CD4-positive, alpha-beta T cell (primary cell): ENCODE measurements around the gene NFIL3. TPM values are rescaled to one million over a fixed set of nuclear protein-coding genes. Genes with fewer than 3 reads are reported as not detected.

Source experiments
- ATAC-seq: fragments of 200-7000 bp; cut with Tn5 transposase; one replicate; pipeline ENCODE4 v1.10.0; 2022; ENCODE audit warnings: mild to moderate bottlenecking; ENCODE audit not compliant: poor library complexity
- CTCF ChIA-PET: fragments of 350-600 bp; sonication (Branson Sonifier 250); formaldehyde crosslinking; loops from one replicate; lab custom pipeline; 2021; ENCODE audit warnings: antibody characterized with exemption, inconsistent platforms; lab: Charles Lee
- POLR2A ChIA-PET: fragments of 350-600 bp; sonication (Branson Sonifier 250); formaldehyde crosslinking; loops from one replicate; lab custom pipeline; 2021; ENCODE audit warnings: antibody characterized with exemption, inconsistent platforms; lab: Charles Lee
- DNase-seq, 14 experiments: peaks; one replicate each; pipeline ENCODE4 v3.0.0-alpha.2; 2013 to 2020; ENCODE audit warnings: mixed read lengths in 2 of 14
- H3K27ac ChIP-seq, 2 donors: one replicate each; pipeline versions ENCODE4 v1.5.1 to v1.7.0; 2013; ENCODE audit warnings: low read length in 2 of 2, low read depth in 1 of 2, mild to moderate bottlenecking in 1 of 2
- H3K27me3 ChIP-seq, 2 experiments: 1 replicate in 1 of 2; 2 replicates in 1 of 2; pipeline versions ENCODE4 v1.6.1 to v1.7.0; 2013; ENCODE audit warnings: low read length in 2 of 2, control low read depth in 1 of 2, mild to moderate bottlenecking in 1 of 2, moderate library complexity in 1 of 2; ENCODE audit not compliant: insufficient read depth in 2 of 2, control insufficient read depth in 1 of 2
- H3K36me3 ChIP-seq: one replicate; pipeline ENCODE4 v1.6.1; 2013; ENCODE audit warnings: low read length, control low read depth; ENCODE audit not compliant: insufficient read depth
- H3K4me1 ChIP-seq: one replicate; pipeline ENCODE4 v1.6.1; 2013; ENCODE audit warnings: low read length, control low read depth; ENCODE audit not compliant: insufficient read depth
- H3K4me3 ChIP-seq: one replicate; pipeline ENCODE4 v1.5.1; 2013; ENCODE audit warnings: mild to moderate bottlenecking, low read length, moderate library complexity
- H3K9me3 ChIP-seq, 2 experiments: 1 replicate in 1 of 2; 2 replicates in 1 of 2; pipeline versions ENCODE4 v1.6.1 to v1.7.0; 2013; ENCODE audit warnings: low read length in 2 of 2, mild to moderate bottlenecking in 2 of 2, control low read depth in 1 of 2, moderate library complexity in 1 of 2; ENCODE audit not compliant: control insufficient read depth in 1 of 2, insufficient read depth in 1 of 2
- H3K27ac Mint-ChIP-seq: one replicate; pipeline ENCODE4 v1.8.0; 2020; ENCODE audit warnings: mixed read lengths
- H3K27me3 Mint-ChIP-seq: one replicate; pipeline ENCODE4 v1.8.0; 2021; ENCODE audit warnings: mixed read lengths
- H3K36me3 Mint-ChIP-seq: one replicate; pipeline ENCODE4 v1.8.0; 2021; ENCODE audit warnings: low read depth, mixed read lengths
- H3K4me1 Mint-ChIP-seq: one replicate; pipeline ENCODE4 v1.8.0; 2021; ENCODE audit warnings: low read depth, mixed read lengths
- H3K4me3 Mint-ChIP-seq: one replicate; pipeline ENCODE4 v1.8.0; 2020; ENCODE audit warnings: mild to moderate bottlenecking, mixed read lengths
- H3K9me3 Mint-ChIP-seq: one replicate; pipeline ENCODE4 v1.8.0; 2020; ENCODE audit warnings: mixed read lengths
- CTCF ChIP-seq: fragments of 200-600 bp; IDR thresholded peaks from one replicate; pipeline ENCODE4 v1.8.0; 2022; ENCODE audit warnings: antibody characterized with exemption, mild to moderate bottlenecking
- intact Hi-C, 2 experiments: fragments of 100-400 bp; cut with DNase I in 1 of 2; cut with micrococcal nuclease in 1 of 2; formaldehyde crosslinking; loops; one replicate each; pipeline versions ENCODE4 v1.15.1 to v1.9.0; 2023 to 2025; cut with DNase I, micrococcal nuclease
- total RNA-seq, 174 experiments: library from RNA in 2 of 174; stranded (reverse) in 2 of 174; gene quantifications; one replicate each; pipeline ENCODE4 v1.2.3 and lab custom pipeline; 2021 to 2026

NFIL3 gene
- total RNA-seq, 2 experiments from 2014 or later, result 31.0 to 32.4 TPM

- no peaks in the 10 kb centered on the region for H3K9me3 Mint-ChIP-seq
- ChIA-PET POLR2A (no interaction called here), CTCF (interaction anchor here (0.7 kb wide), 1 partner anchor 175 kb away, joined by 4 read pairs; no protein-coding TSS in a partner anchor)
- H3K36me3 Mint-ChIP-seq, result no peaks in the 10 kb centered on the region
- intact Hi-C loops, result no loop called here
- H3K4me3 ChIP-seq, result no peak overlapping the region
- no peak overlapping the region for H3K4me3 Mint-ChIP-seq
- no peaks in the 10 kb centered on the region for H3K27me3 ChIP-seq
- no peak overlapping the region for H3K27ac ChIP-seq
- peaks cover 2% of the 10 kb centered on the region for H3K27me3 Mint-ChIP-seq
- no peak overlapping the region for H3K27ac Mint-ChIP-seq
- peaks cover 6% of the 10 kb centered on the region for H3K36me3 ChIP-seq
- peak in 2 of 14 experiments; percentile 28 to 39 for DNase-seq
- no peak for TF ChIP-seq CTCF
- no peak for ATAC-seq
- H3K4me1 Mint-ChIP-seq, result no peaks in the 10 kb centered on the region
- H3K4me1 ChIP-seq, result no peaks in the 10 kb centered on the region
- H3K9me3 ChIP-seq, result no peaks in the 10 kb centered on the region
Measured at GRCh38 chr9:91411096-91411771, 12.4 kb downstream of the NFIL3 start.

- TF ChIP-seq CTCF, result no peak
- Histone ChIP-seq H3K4me1 (no peaks in the 10 kb centered on the region), H3K27me3 (no peaks in the 10 kb centered on the region), H3K4me3 (no peak overlapping the region), H3K27ac (no peak overlapping the region), H3K9me3 (no peaks in the 10 kb centered on the region), H3K36me3 (peaks cover 6% of the 10 kb centered on the region)
- no peak for ATAC-seq
- Mint-ChIP-seq H3K27me3 (no peaks in the 10 kb centered on the region), H3K4me1 (no peaks in the 10 kb centered on the region), H3K36me3 (no peaks in the 10 kb centered on the region), H3K9me3 (no peaks in the 10 kb centered on the region), H3K27ac (no peak overlapping the region), H3K4me3 (no peak overlapping the region)
- POLR2A ChIA-PET, result no interaction called here
- DNase-seq, result no peak
- intact Hi-C loops, result no loop called here
- CTCF ChIA-PET, result no interaction called here
Measured at GRCh38 chr9:91410161-91410560, 13.5 kb downstream of the NFIL3 start.

- no peaks in the 10 kb centered on the region for H3K4me1 ChIP-seq
- Mint-ChIP-seq H3K27ac (no peak overlapping the region), H3K27me3 (no peaks in the 10 kb centered on the region), H3K9me3 (no peaks in the 10 kb centered on the region), H3K36me3 (no peaks in the 10 kb centered on the region), H3K4me1 (no peaks in the 10 kb centered on the region), H3K4me3 (no peak overlapping the region)
- no peaks in the 10 kb centered on the region for H3K27me3 ChIP-seq
- ChIA-PET CTCF (no interaction called here), POLR2A (no interaction called here)
- ATAC-seq (no peak), DNase-seq (no peak)
- no peak overlapping the region for H3K4me3 ChIP-seq
- intact Hi-C loops, result no loop called here
- H3K9me3 ChIP-seq, result no peaks in the 10 kb centered on the region
- H3K36me3 ChIP-seq, result peaks cover 6% of the 10 kb centered on the region
- TF ChIP-seq CTCF, result no peak
- H3K27ac ChIP-seq, result no peak overlapping the region
Measured at GRCh38 chr9:91408475-91408874, 15.2 kb downstream of the NFIL3 start.
